ENCODE measurements around the gene TMEM183A. TPM values are rescaled to one million over a fixed set of nuclear protein-coding genes. Genes with fewer than 3 reads are reported as not detected.
A peak's percentile ranks its signal among the peaks of the same experiment; 100 is the strongest.

TMEM183A gene
- total RNA-seq, 1 donor from 2014 or later: 50.4 TPM

DNA sequence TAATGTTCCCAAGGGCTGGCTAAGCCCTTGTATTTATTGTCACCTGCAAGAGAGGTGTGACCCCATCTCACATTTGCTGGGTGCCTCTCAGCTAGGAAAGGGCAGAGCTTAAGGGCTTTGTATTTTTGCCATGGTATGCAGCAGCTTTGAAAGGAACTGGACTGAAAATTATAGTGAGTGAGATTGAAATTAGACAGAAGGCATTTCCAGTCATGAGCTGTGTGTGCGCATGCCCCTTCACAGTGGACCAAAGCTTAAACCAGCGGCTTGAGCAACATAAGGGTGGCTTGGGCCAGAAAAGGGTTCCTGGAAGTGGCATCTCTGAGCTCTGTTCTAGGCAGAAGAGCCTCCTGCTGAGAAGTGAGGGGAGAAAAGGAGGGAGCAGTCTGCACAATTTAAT, 58.8 kb downstream of the TMEM183A start:
- ATAC-seq (peak; percentile 8), DNase-seq (no peak)
- intact Hi-C loops (cut with DNase I): no loop called here
- H3K27ac ChIP-seq: no peak overlapping the region
- H3K36me3 ChIP-seq: no peaks in the 10 kb centered on the region
- H3K4me3 ChIP-seq: no peak overlapping the region
- H3K27me3 ChIP-seq: no peaks in the 10 kb centered on the region
- TF ChIP-seq, protein P1, sequence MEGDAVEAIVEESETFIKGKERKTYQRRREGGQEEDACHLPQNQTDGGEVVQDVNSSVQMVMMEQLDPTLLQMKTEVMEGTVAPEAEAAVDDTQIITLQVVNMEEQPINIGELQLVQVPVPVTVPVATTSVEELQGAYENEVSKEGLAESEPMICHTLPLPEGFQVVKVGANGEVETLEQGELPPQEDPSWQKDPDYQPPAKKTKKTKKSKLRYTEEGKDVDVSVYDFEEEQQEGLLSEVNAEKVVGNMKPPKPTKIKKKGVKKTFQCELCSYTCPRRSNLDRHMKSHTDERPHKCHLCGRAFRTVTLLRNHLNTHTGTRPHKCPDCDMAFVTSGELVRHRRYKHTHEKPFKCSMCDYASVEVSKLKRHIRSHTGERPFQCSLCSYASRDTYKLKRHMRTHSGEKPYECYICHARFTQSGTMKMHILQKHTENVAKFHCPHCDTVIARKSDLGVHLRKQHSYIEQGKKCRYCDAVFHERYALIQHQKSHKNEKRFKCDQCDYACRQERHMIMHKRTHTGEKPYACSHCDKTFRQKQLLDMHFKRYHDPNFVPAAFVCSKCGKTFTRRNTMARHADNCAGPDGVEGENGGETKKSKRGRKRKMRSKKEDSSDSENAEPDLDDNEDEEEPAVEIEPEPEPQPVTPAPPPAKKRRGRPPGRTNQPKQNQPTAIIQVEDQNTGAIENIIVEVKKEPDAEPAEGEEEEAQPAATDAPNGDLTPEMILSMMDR (IDR thresholded peaks at IDR 0.05): no peak
- H3K4me1 ChIP-seq: peaks cover 12% of the 10 kb centered on the region
- no peaks in the 10 kb centered on the region for H3K9me3 ChIP-seq

DNA sequence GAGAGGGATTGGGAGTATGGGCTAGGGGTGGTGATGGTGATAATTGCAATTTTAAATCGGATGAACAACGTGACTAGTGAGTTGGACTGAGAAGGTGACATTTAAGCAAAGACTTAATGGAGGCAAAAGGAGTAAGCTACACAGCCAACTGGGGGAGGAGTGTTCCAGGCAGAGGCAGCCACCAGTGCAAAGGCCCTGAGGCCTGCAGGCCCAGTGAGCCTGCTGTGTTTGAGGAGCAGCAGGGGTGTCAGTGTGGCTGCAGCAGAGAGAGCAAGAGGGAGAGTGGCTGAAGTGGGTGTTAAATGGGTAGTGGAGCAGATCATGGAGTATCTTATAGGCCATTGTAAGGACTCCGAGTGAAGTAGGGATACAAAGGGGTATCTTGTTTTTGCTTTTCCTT, 59.8 kb downstream of the TMEM183A start:
- DNase-seq (no peak), ATAC-seq (no peak)
- Histone ChIP-seq H3K4me3 (no peak overlapping the region), H3K27me3 (no peaks in the 10 kb centered on the region), H3K4me1 (peaks cover 12% of the 10 kb centered on the region), H3K27ac (no peak overlapping the region), H3K36me3 (no peaks in the 10 kb centered on the region), H3K9me3 (no peaks in the 10 kb centered on the region)
- intact Hi-C loops (cut with DNase I): no loop called here
- TF ChIP-seq, protein P1 (IDR thresholded peaks at IDR 0.05): no peak

DNA sequence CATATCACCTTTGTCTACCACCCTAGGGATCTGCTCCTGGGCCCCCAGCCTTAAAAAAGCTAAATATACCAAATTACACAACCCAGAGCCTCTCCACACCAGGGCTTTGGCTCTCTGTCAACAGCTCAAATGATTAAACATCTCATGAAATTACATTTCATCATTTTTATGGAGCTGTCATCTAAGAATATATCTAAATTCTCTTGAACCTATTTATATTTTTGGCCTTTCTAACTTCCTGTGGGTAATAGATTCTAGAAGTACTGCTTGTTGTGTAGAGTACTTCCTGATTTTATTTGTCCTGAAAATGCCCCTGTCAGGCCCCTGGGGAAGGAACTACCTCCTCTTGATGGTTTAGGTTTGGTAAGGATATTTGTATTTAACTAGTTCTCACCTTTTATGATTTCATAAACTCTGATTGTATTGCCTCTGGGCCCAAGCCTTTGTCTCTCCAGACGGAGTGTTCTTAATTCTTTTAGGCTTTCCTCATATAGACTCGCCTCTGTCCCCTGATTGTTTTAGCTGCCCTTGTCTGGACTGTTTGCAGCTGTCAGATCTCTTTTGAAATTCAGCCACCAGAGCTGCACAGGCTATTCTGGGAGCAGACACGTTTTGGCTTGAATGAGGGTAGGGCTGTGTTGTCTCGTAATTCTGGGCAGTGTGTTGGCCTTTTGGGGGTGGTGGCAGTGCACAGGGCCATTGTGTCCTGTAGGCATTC, 62.0 kb downstream of the TMEM183A start:
- Histone ChIP-seq H3K36me3 (no peaks in the 10 kb centered on the region), H3K27me3 (no peaks in the 10 kb centered on the region), H3K27ac (peak overlapping the region; percentile 59), H3K4me3 (no peak overlapping the region), H3K9me3 (no peaks in the 10 kb centered on the region), H3K4me1 (peaks cover 12% of the 10 kb centered on the region)
- DNase-seq: no peak
- TF ChIP-seq, protein P1 (IDR thresholded peaks at IDR 0.05): no peak
- intact Hi-C loops (cut with DNase I): no loop called here
- ATAC-seq: peak; percentile 56

DNA sequence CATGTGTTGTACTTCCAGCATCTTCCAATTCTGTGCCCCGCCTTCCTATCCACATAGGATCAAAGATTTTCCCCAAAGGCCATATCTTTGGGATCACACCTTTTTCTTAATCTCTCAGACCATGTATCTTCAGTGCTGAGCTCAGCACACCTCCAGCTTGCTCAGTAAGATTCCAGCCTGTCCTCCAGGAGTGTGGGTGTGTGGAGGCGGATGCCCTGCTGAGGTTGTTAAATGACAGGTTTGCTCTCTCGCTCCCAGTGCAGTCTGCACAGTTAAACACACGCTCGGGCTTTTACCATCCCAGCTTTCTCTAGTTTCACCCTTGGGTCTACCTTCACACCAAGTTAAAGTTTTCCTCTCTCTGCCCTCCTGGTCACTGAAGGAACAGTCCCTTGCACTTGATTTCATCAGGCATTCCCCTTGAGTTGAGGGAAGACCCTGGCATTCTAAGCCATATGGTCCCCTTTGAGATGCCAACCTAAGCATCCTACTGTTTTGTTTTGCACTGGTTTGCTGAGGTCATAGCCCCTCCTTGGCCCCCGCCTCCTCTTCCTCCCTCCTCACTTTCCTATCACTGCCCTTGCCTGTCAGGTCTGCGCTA, 64.9 kb downstream of the TMEM183A start:
- Histone ChIP-seq H3K27me3 (peaks cover 7% of the 10 kb centered on the region), H3K4me3 (no peak overlapping the region), H3K36me3 (no peaks in the 10 kb centered on the region), H3K9me3 (no peaks in the 10 kb centered on the region), H3K27ac (no peak overlapping the region), H3K4me1 (peaks cover 20% of the 10 kb centered on the region)
- intact Hi-C loops (cut with DNase I): no loop called here
- peak; percentile 16 for DNase-seq
- ATAC-seq: no peak
- TF ChIP-seq, protein P1 (IDR thresholded peaks at IDR 0.05): no peak

DNA sequence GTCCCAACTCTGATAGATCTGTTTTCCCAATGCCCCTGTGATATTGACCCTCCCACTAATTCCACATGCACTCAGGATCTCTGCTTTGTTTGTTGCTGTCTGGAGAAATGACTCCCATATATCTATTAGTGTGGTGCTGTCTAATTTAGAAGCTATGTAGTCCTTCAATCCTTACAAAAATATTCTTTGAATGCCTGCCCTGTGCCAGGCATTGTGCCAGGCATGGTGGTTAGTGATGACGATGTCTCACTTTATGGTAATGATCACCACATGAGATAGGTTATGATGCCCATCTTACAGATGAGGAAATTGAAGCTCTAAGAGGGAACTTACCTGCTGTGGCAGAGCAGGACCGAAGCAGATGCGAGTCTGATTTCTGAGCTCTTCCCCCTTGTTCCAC, 65.7 kb downstream of the TMEM183A start:
- intact Hi-C loops (cut with DNase I): no loop called here
- Histone ChIP-seq H3K27ac (no peak overlapping the region), H3K4me1 (peaks cover 20% of the 10 kb centered on the region), H3K27me3 (peaks cover 7% of the 10 kb centered on the region), H3K36me3 (no peaks in the 10 kb centered on the region), H3K9me3 (no peaks in the 10 kb centered on the region), H3K4me3 (no peak overlapping the region)
- TF ChIP-seq, protein P1 (IDR thresholded peaks at IDR 0.05): no peak
- DNase-seq (no peak), ATAC-seq (no peak)
